Kidney epithelial cell (primary cell): ENCODE results near the gene COPZ2. TPM values are rescaled to one million over a fixed set of nuclear protein-coding genes. Genes with fewer than 3 reads are reported as not detected.
A peak's percentile ranks its signal among the peaks of the same experiment; 100 is the strongest.

Experiments used
- DNase-seq: peaks from one replicate; pipeline ENCODE4 v3.0.0-alpha.2; 2010; ENCODE audit warnings: low read depth
- H3K27me3 ChIP-seq: 2 replicates; pipeline ENCODE4 v1.6.0; 2011; ENCODE audit warnings: low read length; ENCODE audit not compliant: control insufficient read depth, insufficient read depth
- H3K36me3 ChIP-seq: 2 replicates; pipeline ENCODE4 v1.5.1; 2011; ENCODE audit warnings: low read length; ENCODE audit not compliant: control insufficient read depth, insufficient read depth
- H3K4me3 ChIP-seq: 2 replicates; pipeline ENCODE4 v1.5.1; 2011; ENCODE audit warnings: low read depth, mild to moderate bottlenecking, control low read depth, low read length
- CTCF ChIP-seq: IDR thresholded peaks from 2 replicates; pipeline ENCODE4 v1.5.1; 2011; ENCODE audit warnings: mild to moderate bottlenecking, moderate library complexity, low read length, control low read depth, inconsistent platforms; ENCODE audit not compliant: insufficient read depth, poor library complexity, severe bottlenecking
- total RNA-seq: library from RNA; depleted of rRNA; stranded (reverse); fragments of >200 nt; gene quantifications from 2 replicates; pipeline ENCODE4 v1.2.3, GENCODE V29; 2015

Gene COPZ2
- total RNA-seq, 1 donor from 2014 or later: 3.7 TPM

GRCh38 chr17:48027322-48027981 lies 10.1 kb downstream of the COPZ2 start:
- Histone ChIP-seq H3K4me3 (no peak overlapping the region), H3K36me3 (no peaks in the 10 kb centered on the region), H3K27me3 (no peaks in the 10 kb centered on the region)
- no peak for TF ChIP-seq CTCF
- no peak for DNase-seq

DNA sequence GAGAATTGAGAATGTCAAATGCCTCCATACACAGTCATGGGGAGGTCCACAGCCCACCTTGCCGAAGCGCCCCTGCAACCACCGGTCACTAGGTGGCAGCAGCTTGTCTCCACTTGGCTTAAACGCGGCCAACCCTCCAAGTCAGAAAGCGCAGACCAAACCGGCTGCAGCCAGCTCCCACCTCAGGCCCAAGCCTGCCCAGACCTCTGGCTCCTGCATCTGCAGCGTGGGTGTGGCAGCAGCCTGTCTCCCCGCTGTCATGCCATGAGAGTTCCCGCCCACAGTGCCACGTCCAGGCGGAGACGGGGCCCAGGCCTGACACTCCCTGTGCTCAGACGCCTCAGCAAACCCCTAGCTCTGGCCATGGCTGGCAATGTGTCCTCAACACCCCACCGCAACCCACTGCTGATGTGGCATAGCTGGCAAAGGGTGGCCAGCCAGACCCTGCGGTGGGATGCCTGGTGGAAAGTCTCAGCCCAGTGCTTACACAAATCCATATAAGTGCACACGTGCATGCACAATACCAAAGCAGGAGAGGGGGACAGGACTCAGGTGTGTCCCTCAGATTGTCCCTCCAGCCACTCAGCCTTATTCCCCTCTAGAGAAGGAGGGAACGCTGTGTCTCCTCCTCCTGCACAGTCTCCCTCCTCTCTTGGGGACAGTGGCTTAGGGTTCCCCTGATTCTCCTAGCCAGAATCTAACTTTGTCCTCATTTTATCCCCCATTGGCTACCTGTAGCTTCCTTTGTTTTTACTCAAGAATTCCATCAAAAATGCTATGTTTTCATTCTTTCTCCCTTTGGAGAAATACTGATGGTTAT lies 10.9 kb downstream of the COPZ2 start:
- no peaks in the 10 kb centered on the region for H3K36me3 ChIP-seq
- H3K27me3 ChIP-seq: no peaks in the 10 kb centered on the region
- DNase-seq: no peak
- H3K4me3 ChIP-seq: no peak overlapping the region
- peak; percentile 95 for TF ChIP-seq CTCF

- no peak for TF ChIP-seq CTCF
- Histone ChIP-seq H3K27me3 (no peaks in the 10 kb centered on the region), H3K36me3 (no peaks in the 10 kb centered on the region), H3K4me3 (no peak overlapping the region)
- no peak for DNase-seq
These were observed 11.6 kb downstream of the COPZ2 start for GRCh38 chr17:48025904-48026501.

- TF ChIP-seq CTCF: peak; percentile 94
- peak; percentile 92 for DNase-seq
- Histone ChIP-seq H3K4me3 (peak overlapping the region; percentile 38), H3K27me3 (no peaks in the 10 kb centered on the region), H3K36me3 (no peaks in the 10 kb centered on the region)
These were observed 12.3 kb downstream of the COPZ2 start for GRCh38 chr17:48025040-48025903.

DNA sequence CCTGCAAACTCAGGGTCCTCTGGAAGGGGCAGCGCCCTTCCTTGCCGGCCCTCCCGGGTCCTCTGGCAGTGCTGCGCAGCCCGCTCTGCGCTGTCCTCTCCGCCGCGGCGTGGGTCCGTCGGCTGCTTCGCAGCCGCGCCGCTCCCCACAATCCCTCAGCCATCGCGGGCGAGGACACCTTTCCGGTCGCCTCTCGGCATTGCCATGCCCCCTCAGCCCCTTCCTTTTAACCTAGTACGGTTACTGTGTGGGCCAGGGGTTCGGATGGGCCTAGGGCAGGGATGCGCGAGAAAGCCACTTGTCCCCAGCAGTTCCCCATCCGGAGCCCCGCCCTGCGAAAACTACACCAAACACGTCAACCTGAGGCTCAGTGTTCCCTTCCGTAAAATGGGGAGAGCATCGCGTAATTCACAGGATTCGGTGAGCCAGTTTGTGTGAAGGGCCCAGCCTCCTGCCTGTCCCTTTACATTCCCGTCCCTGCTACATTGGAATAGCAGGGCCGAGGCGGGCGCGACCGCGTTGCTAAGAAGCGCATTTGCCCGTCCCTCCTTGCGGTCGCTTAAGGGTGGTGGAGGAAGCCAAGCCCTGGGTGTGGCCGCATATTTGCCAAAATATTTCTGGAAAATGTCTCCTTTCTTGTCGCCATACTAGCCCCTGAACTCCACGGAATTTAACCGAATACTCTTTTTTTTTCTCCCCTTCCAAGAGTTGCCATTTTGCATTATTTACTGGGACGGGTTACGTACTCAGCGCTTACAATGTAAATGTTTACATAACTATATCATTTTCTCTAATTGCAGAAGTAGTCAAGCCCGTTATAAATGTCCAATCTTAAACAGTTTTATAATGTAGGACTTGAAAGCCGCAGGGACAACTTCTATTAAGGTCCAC lies 13.2 kb downstream of the COPZ2 start:
- no peak for TF ChIP-seq CTCF
- H3K27me3 ChIP-seq: no peaks in the 10 kb centered on the region
- DNase-seq: no peak

More for the DNA sequence above, 13.2 kb downstream of the COPZ2 start:
- H3K4me3 ChIP-seq: peak overlapping the region; percentile 25
- no peaks in the 10 kb centered on the region for H3K36me3 ChIP-seq
